Smooth muscle cell (in vitro differentiated cells): ENCODE results near the gene ORC1. TPM values are rescaled to one million over a fixed set of nuclear protein-coding genes. Genes with fewer than 3 reads are reported as not detected.
"Not testable (repeated sequence)": the region's sequence is repeated elsewhere in the genome, so short reads cannot be mapped to it uniquely, and the experiment has no call there.

Experiments used
- DNase-seq: peaks from one replicate; lab custom pipeline; 2025; ENCODE audit not compliant: unreplicated experiment; lab: John Stamatoyannopoulos, UW
- H2AFZ ChIP-seq: fragments of 200-600 bp; sonication (generic); 2 replicates; pipeline ENCODE4 v1.6.0; 2016; ENCODE audit warnings: antibody characterized with exemption, low read depth, mild to moderate bottlenecking
- H3F3A ChIP-seq: fragments of 200-600 bp; sonication (generic); 2 replicates; pipeline ENCODE4 v1.6.0; 2017; ENCODE audit warnings: antibody characterized with exemption, low read depth
- H3K27ac ChIP-seq: fragments of 200-600 bp; sonication (generic); 2 replicates; pipeline ENCODE4 v1.5.1; 2016; ENCODE audit warnings: low read depth, mild to moderate bottlenecking
- H3K27me3 ChIP-seq: fragments of 200-600 bp; sonication (generic); 2 replicates; pipeline ENCODE4 v1.6.1; 2016; ENCODE audit warnings: low read depth, mild to moderate bottlenecking
- H3K36me3 ChIP-seq: fragments of 200-600 bp; sonication (generic); 2 replicates; pipeline ENCODE4 v1.5.1; 2016; ENCODE audit warnings: low read depth
- H3K4me1 ChIP-seq: fragments of 200-600 bp; sonication (generic); 2 replicates; pipeline ENCODE4 v1.5.1; 2016; ENCODE audit warnings: low read depth
- H3K4me2 ChIP-seq: fragments of 200-600 bp; sonication (generic); 2 replicates; pipeline ENCODE4 v1.6.0; 2016; ENCODE audit warnings: mild to moderate bottlenecking
- H3K4me3 ChIP-seq: fragments of 200-600 bp; sonication (generic); 2 replicates; pipeline ENCODE4 v1.5.1; 2016; ENCODE audit warnings: mild to moderate bottlenecking
- H3K79me2 ChIP-seq: fragments of 200-600 bp; sonication (generic); 2 replicates; pipeline ENCODE4 v1.6.0; 2016; ENCODE audit warnings: low read depth, mild to moderate bottlenecking
- H3K9ac ChIP-seq: fragments of 200-600 bp; sonication (generic); 2 replicates; pipeline ENCODE4 v1.6.0; 2016; ENCODE audit warnings: low read depth
- H3K9me3 ChIP-seq: fragments of 200-600 bp; sonication (generic); replicated peaks from 2 replicates; pipeline ENCODE4 v1.5.1; 2016; ENCODE audit warnings: low read depth
- H4K20me1 ChIP-seq: fragments of 200-600 bp; sonication (generic); 2 replicates; pipeline ENCODE4 v1.6.0; 2016; ENCODE audit warnings: low read depth
- CTCF ChIP-seq: fragments of 200-600 bp; sonication (generic); IDR thresholded peaks from 2 replicates; pipeline ENCODE4 v1.5.1; 2017; ENCODE audit warnings: borderline replicate concordance, mild to moderate bottlenecking, antibody characterized with exemption; ENCODE audit not compliant: insufficient read depth, poor library complexity, severe bottlenecking
- WGBS: methylation state at CpG from one replicate; pipeline ENCODE4 v1.1.7; 2016; ENCODE audit warnings: low lambda C conversion rate; 5-methylcytosine and 5-hydroxymethylcytosine counted together
- polyA plus RNA-seq: library from polyadenylated mRNA; unstranded; fragments of >200 nt; fragmentation: Nextera tagmentation; extraction: Ambion mirVana; gene quantifications from 2 replicates; pipeline ENCODE4 v1.2.1, GENCODE V29; 2016
- total RNA-seq: library from RNA; depleted of rRNA; stranded (reverse); fragments of >200 nt; gene quantifications from 2 replicates; pipeline ENCODE4 v1.2.3, GENCODE V29; 2014

The ORC1 gene
- total and polyA plus RNA-seq, 2 experiments from 2014 or later, result 2.5 to 3.5 TPM

DNA sequence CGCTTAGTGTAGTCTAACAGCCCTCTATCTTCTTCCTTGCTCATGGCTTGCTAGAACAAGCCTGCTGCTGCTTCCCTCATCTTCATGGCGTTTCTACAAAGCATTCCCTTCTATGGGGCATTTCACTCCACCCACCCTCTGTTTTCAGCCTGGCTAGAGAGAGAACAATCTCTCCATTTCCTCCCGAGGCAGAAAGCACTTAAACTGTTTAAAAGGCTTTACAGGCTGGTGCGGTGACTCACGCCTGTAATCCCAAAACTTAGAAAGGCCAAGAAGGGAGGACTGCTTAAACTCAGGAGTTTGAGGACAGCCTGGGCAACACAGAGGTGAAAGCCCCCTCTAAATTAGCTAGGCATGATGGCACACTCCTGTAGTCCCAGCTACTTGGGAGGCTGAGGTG lies 17.8 kb downstream of the ORC1 start:
- Histone ChIP-seq H3K36me3 (no peaks in the 10 kb centered on the region), H4K20me1 (no peaks in the 10 kb centered on the region), H3K4me3 (no peak overlapping the region), H3K4me1 (no peaks in the 10 kb centered on the region), H3K4me2 (peak overlapping the region; percentile 30), H3K27me3 (no peaks in the 10 kb centered on the region), H3K9ac (no peak overlapping the region), H3F3A (no peaks in the 10 kb centered on the region), H3K27ac (peak overlapping the region; percentile 47), H3K9me3 (no peaks in the 10 kb centered on the region), H2AFZ (peak overlapping the region; percentile 9), H3K79me2 (no peaks in the 10 kb centered on the region)
- no peak for TF ChIP-seq CTCF
- DNase-seq, result no peak
- 18% methylated on average over 5 of the region's 5 CpGs for WGBS

DNA sequence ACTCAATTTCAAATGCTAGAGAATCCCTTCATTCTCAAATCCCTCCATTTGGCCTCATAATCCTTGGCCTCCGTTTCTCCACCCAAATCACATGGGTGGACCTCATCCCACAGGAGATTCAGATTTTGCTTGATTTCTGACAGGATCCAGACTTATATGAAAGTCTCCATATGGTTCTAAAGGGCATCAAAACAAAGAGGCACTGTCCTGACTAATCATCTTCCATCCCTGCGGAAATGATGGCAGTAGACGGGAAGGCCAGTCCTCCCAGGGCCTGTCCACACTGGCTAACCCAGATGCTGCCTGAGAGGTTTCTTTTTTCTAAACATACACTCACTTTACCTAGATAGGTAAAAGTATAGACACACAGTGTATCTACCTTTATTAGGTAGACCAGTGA lies 18.8 kb downstream of the ORC1 start:
- Histone ChIP-seq H3K4me3 (no peak overlapping the region), H3K4me1 (no peaks in the 10 kb centered on the region), H3F3A (no peaks in the 10 kb centered on the region), H3K36me3 (no peaks in the 10 kb centered on the region), H3K4me2 (no peak overlapping the region), H3K27ac (no peak overlapping the region), H3K27me3 (no peaks in the 10 kb centered on the region), H2AFZ (no peak overlapping the region), H3K9ac (no peak overlapping the region), H4K20me1 (no peaks in the 10 kb centered on the region), H3K79me2 (no peaks in the 10 kb centered on the region), H3K9me3 (no peaks in the 10 kb centered on the region)
- WGBS, result 89% methylated on average over 3 of the region's 3 CpGs
- no peak for DNase-seq
- no peak for TF ChIP-seq CTCF

- not testable (repeated sequence) for H3K9ac ChIP-seq, H3K4me2 ChIP-seq, H3K4me3 ChIP-seq, H2AFZ ChIP-seq, H3F3A ChIP-seq, H3K4me1 ChIP-seq, DNase-seq, H4K20me1 ChIP-seq, H3K27ac ChIP-seq, H3K36me3 ChIP-seq, H3K27me3 ChIP-seq, H3K9me3 ChIP-seq, H3K79me2 ChIP-seq
- WGBS, result 22% methylated on average over 1 of the region's 1 CpG
Observed at GRCh38 chr1:52369851-52370250, 34.4 kb downstream of the ORC1 start.

DNA sequence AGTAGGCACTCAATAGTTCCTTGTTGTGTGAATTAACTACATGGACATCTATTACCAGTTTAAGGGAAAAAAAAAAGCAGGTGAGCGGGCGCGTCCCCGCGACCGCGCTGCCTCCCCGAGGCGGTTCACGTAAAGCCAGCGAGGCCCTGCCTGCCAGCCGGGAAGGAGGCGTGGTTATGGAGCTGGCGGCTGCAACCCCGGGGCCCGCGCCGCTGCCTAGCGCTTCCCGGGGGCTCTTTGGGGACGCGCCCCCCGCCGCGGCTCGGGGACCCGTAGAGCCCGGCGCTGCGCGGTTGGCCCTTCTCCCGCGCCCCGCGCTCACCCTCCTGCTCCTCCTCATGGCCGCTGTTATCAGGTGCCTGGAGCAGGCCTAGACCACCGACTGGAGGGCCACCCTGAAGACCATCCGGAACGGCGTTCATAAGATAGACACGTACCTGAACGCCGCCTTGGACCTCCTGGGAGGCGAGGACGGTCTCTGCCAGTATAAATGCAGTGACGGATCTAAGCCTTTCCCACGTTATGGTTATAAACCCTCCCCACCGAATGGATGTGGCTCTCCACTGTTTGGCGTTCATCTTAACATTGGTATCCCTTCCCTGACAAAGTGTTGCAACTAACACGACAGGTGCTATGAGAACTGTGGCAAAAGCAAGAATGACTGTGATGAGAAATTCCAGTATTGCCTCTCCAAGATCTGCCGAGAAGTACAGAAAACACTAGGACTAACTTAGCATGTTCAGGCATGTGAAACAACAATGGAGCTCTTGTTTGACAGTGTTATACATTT lies 35.6 kb downstream of the ORC1 start:
- Histone ChIP-seq H3K36me3 (no peaks in the 10 kb centered on the region), H3K27ac (peak overlapping the region; percentile 21), H3K4me3 (peak overlapping the region; percentile 68), H3K79me2 (peaks cover 12% of the 10 kb centered on the region), H3K4me2 (peak overlapping the region; percentile 93), H3K4me1 (peaks cover 9% of the 10 kb centered on the region), H3K27me3 (no peaks in the 10 kb centered on the region), H4K20me1 (peaks cover 11% of the 10 kb centered on the region), H3K9ac (no peak overlapping the region), H2AFZ (peak overlapping the region; percentile 84), H3F3A (peaks cover 5% of the 10 kb centered on the region), H3K9me3 (no peaks in the 10 kb centered on the region)
- WGBS, result 5% methylated on average over 41 of the region's 51 CpGs
- DNase-seq, result peak; percentile 4
- TF ChIP-seq CTCF, result no peak
